Measurements from ENCODE around the gene GAS2. TPM values are rescaled to one million over a fixed set of nuclear protein-coding genes. Genes with fewer than 3 reads are reported as not detected.

Gene GAS2
- polyA plus RNA-seq, 3 donors, result 0.86 to 1.00 (median 0.89) TPM

DNA sequence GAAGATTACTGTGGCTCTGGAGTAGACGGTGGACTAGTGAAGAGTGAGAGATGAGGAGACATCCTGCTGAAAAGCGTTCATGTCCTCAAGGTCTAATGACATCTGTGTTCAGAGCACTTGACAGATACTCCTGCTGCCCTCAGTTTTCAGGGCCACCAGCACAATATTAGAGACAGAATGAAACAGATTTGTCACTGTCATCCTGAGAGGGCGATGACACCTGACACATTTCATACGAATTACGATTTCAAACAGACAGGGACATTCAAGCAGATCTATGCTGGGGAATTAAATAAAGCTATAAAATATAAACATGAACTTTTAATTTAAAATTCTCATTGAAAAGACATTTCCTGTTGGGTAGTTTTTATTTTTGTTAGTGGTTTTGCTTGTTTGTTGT lies 134.1 kb downstream of the GAS2 start:
- Histone ChIP-seq H3K36me3 (replicated peaks in 1 of 2; ENCODE audit: control insufficient read depth in 1 of 2, insufficient read depth in 2 of 2, low read length in 2 of 2) (no peaks in the 10 kb centered on the region), H3K4me2 (replicated peaks; ENCODE audit: extremely low read depth, low read length, poor library complexity, severe bottlenecking) (no peak overlapping the region), H3K27ac (ENCODE audit: low read depth in 1 of 2, low read length in 2 of 2) (no peak overlapping the region), H3K27me3 (ENCODE audit: control insufficient read depth in 2 of 2, insufficient read depth in 2 of 2, low read length in 2 of 2) (peaks cover 0 to 2% of the 10 kb centered on the region in 2 donors), H2AFZ (ENCODE audit: insufficient read depth, low read depth, low read length, poor library complexity, severe bottlenecking) (no peak overlapping the region), H3K79me2 (ENCODE audit: insufficient read depth, low read length) (no peaks in the 10 kb centered on the region), H3K4me1 (ENCODE audit: control insufficient read depth in 1 of 2, insufficient read depth in 2 of 2, low read length in 2 of 2) (no peaks in the 10 kb centered on the region), H3K9me3 (replicated peaks in 1 of 2; ENCODE audit: control insufficient read depth in 1 of 2, insufficient read depth in 1 of 2, low read length in 2 of 2) (no peaks in the 10 kb centered on the region), H4K20me1 (ENCODE audit: insufficient read depth, low read length) (no peaks in the 10 kb centered on the region), H3K4me3 (replicated peaks in 1 of 3; ENCODE audit: low read depth in 2 of 3, low read length in 3 of 3) (no peak overlapping the region), H3K9ac (ENCODE audit: insufficient read depth, low read length, poor library complexity, severe bottlenecking) (no peak overlapping the region)
- no peak overlapping the region for H3K27ac Mint-ChIP-seq
- H3K27me3 Mint-ChIP-seq (ENCODE audit: low read depth in 3 of 3), result peaks cover 0 to 4% (median 1%) of the 10 kb centered on the region in 3 donors
- TF ChIP-seq, protein P1, sequence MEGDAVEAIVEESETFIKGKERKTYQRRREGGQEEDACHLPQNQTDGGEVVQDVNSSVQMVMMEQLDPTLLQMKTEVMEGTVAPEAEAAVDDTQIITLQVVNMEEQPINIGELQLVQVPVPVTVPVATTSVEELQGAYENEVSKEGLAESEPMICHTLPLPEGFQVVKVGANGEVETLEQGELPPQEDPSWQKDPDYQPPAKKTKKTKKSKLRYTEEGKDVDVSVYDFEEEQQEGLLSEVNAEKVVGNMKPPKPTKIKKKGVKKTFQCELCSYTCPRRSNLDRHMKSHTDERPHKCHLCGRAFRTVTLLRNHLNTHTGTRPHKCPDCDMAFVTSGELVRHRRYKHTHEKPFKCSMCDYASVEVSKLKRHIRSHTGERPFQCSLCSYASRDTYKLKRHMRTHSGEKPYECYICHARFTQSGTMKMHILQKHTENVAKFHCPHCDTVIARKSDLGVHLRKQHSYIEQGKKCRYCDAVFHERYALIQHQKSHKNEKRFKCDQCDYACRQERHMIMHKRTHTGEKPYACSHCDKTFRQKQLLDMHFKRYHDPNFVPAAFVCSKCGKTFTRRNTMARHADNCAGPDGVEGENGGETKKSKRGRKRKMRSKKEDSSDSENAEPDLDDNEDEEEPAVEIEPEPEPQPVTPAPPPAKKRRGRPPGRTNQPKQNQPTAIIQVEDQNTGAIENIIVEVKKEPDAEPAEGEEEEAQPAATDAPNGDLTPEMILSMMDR (IDR thresholded peaks at IDR 0.05), result no peak
- H3K9me3 Mint-ChIP-seq, result no peaks in the 10 kb centered on the region
- WGBS (ENCODE audit: insufficient coverage), result 100% methylated on average over 1 of the region's 5 CpGs
- no peaks in the 10 kb centered on the region for H3K4me1 Mint-ChIP-seq
- no peaks in the 10 kb centered on the region for H3K36me3 Mint-ChIP-seq
- intact Hi-C loops (cut with micrococcal nuclease), result no loop called here
- DNase-seq, result no peak
- H3K4me3 Mint-ChIP-seq, result no peak overlapping the region

DNA sequence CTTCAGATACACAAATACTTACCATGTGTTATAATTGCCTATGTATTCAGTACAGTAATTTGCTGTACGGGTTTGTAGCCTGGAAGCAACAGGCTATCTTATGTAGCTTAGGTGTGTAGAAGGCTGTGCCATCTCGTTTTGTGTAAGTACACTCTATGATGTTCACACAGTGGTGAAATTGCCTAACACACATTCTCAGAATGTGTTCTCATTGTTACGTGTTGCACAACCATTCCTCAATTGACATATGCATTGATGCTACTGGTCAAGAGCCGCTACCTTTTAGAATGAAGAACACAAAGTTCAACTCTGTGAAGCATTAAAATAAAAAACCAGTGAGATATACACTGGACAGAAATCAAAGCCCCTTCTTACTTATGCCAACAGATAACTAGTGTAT lies 136.4 kb downstream of the GAS2 start:
- Histone ChIP-seq H4K20me1 (ENCODE audit: insufficient read depth, low read length) (no peaks in the 10 kb centered on the region), H3K36me3 (replicated peaks in 1 of 2; ENCODE audit: control insufficient read depth in 1 of 2, insufficient read depth in 2 of 2, low read length in 2 of 2) (no peaks in the 10 kb centered on the region), H3K4me1 (ENCODE audit: control insufficient read depth in 1 of 2, insufficient read depth in 2 of 2, low read length in 2 of 2) (no peaks in the 10 kb centered on the region), H3K79me2 (ENCODE audit: insufficient read depth, low read length) (no peaks in the 10 kb centered on the region), H3K9me3 (replicated peaks in 1 of 2; ENCODE audit: control insufficient read depth in 1 of 2, insufficient read depth in 1 of 2, low read length in 2 of 2) (no peaks in the 10 kb centered on the region), H3K4me3 (replicated peaks in 1 of 3; ENCODE audit: low read depth in 2 of 3, low read length in 3 of 3) (no peak overlapping the region), H3K27ac (ENCODE audit: low read depth in 1 of 2, low read length in 2 of 2) (no peak overlapping the region), H3K9ac (ENCODE audit: insufficient read depth, low read length, poor library complexity, severe bottlenecking) (no peak overlapping the region), H2AFZ (ENCODE audit: insufficient read depth, low read depth, low read length, poor library complexity, severe bottlenecking) (no peak overlapping the region), H3K4me2 (replicated peaks; ENCODE audit: extremely low read depth, low read length, poor library complexity, severe bottlenecking) (no peak overlapping the region), H3K27me3 (ENCODE audit: control insufficient read depth in 2 of 2, insufficient read depth in 2 of 2, low read length in 2 of 2) (peaks cover 0 to 2% of the 10 kb centered on the region in 2 donors)
- 100% methylated on average over 1 of the region's 4 CpGs for WGBS (ENCODE audit: insufficient coverage)
- Mint-ChIP-seq H3K27ac (no peak overlapping the region), H3K9me3 (no peaks in the 10 kb centered on the region), H3K36me3 (no peaks in the 10 kb centered on the region), H3K27me3 (ENCODE audit: low read depth in 3 of 3) (peaks cover 1 to 2% (median 2%) of the 10 kb centered on the region in 3 donors), H3K4me3 (no peak overlapping the region), H3K4me1 (peaks cover 1% of the 10 kb centered on the region)
- TF ChIP-seq, protein P1 (IDR thresholded peaks at IDR 0.05), result no peak
- no peak for DNase-seq
- intact Hi-C loops (cut with micrococcal nuclease), result no loop called here

Measured in CD14-positive monocyte (primary cell).